Stimulated activated CD8-positive, alpha-beta memory T cell treated with anti-CD3 and anti-CD28 coated beads, Interleukin-12 subunit alpha, Interleukin-12 subunit beta, amount 100 ng/mL, for 24 hours (primary cell): ENCODE measurements around the gene PLVAP.

Experiments used
- DNase-seq: peaks from one replicate; pipeline ENCODE4 v3.0.0-alpha.2; 2020; ENCODE audit errors: extremely low read depth

The PLVAP gene

GRCh38 chr19:17335575-17335974 is 41.6 kb downstream of the PLVAP start:
- DNase-seq: no peak

GRCh38 chr19:17334414-17335409 is 42.4 kb downstream of the PLVAP start, which contains the start of gene ANO8:
ANO8 (minus strand) TSS chr19:17334855; CDS start chr19:17334670, 185 bp downstream.
- DNase-seq: peak; percentile 87

DNA sequence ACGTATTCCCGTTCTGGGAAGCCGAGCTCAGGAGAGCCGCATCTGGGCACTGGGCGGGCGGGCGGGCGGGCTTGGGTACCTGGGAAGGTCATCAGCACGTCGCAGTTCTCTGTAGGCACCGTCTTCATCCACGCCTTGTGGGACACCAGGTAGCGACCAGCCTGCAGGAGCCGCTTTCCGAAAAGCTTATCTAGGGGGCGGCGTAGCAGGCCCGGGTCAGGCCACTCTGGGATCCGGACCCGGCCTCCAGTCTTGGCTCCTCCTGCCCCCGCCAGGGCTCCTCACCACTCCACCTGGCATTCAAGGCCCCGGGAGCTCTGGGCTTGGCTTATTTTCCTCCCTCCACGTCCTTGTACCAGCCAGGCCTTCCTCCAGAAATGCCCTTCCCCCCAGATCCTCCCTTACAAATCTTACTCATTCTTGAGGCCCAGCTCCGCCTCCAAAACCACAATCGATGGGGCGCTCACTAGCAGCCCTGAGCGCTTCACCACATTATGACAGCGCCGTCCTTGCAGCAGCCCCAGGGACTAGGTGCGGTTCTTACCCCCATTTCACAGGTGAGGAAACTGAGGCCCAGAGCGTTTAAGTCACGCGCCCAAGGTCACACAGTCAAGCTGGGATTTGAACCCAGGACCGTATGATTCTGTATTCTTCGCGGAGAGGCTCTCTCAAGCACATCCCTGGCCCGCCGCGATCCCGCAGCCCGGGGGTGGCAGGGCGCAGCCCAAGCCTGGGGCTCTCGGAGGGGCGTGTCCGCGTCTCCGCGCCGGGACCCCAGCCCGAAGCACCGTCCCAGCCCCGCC is 43.3 kb downstream of the PLVAP start:
- DNase-seq: peak; percentile 58

- DNase-seq: no peak
These were observed 44.2 kb downstream of the PLVAP start for GRCh38 chr19:17332677-17333581.

DNA sequence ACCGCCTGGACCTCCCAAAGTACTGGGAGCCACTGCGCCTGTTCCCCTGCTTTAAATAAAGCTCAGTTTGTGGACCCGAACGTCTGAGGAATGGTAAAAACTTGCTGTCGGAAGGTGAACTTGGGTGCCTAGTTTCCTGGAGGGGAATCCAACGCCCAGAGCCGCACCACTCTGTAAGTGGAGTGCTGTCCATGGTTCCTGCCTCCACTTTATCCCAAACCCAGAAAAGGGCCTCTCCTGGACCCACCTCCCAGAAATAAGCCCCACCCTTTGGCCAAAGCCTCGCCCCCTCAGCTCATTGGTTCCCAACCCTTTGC is 44.8 kb downstream of the PLVAP start:
- no peak for DNase-seq

DNA sequence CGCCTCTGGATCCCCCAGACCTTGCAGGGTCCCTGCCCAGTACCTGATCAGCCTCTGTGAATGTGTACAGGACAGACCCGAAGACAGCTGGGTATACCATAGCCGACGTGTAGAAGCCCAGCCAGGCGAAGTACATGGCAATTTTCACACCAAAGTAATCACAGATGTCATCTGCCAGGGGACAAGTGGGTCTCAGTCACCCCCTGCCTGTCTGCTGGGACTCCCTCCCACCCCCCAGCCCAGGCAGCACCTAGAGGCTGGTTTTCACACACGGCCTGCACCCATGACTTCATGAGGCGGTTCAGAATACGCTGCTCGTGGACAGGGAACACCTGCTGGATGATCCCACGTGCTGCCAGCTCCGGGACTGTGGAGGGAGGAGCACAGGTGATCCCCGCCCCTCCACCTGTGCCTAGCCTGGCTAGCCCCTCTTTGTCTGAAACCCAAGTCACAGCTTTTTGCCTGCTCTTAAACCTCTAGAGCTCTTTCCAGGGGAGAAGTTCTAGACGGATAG is 46.0 kb downstream of the PLVAP start:
- DNase-seq: no peak

DNA sequence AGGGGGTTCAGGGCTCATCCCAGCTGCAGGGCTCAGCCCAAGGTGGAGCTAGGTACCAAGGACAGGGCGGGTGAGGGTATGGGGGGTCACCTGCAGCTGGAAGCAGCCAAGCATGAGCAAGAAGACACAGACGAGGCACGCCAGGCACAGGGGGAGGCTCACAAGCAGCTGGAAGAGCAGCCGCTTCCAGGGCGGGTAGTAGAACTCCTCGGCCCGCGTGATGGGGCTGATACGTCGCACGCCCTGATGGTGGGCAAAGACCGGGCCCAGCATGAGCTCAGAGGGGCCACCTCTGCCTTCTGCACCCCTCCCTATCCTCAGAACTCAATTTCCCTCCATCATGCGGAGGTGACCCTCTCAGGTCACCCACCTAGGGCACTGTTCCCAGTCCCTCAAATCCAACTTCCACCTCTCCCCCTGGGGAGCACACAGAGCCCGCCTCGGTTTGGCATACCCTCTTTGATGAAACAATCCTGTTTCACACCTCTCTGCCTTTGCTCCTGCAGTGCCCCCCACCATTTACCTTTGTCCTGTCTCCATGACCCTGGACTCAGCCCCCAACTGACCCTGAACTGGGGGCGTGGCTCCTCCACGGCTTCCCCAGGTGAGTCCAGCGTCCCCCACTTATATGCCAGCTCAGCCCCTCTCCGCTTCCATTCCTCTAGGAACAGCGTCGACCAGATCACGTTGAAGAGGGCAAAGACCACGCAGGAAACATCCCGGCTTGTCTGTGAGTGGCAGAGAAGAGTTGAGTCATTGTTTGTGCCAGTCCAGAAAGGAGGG is 46.7 kb downstream of the PLVAP start:
- no peak for DNase-seq

- no peak for DNase-seq
These were observed 47.5 kb downstream of the PLVAP start for GRCh38 chr19:17329366-17330261.

- DNase-seq: no peak
These were observed 48.4 kb downstream of the PLVAP start for GRCh38 chr19:17328517-17329365.

DNA sequence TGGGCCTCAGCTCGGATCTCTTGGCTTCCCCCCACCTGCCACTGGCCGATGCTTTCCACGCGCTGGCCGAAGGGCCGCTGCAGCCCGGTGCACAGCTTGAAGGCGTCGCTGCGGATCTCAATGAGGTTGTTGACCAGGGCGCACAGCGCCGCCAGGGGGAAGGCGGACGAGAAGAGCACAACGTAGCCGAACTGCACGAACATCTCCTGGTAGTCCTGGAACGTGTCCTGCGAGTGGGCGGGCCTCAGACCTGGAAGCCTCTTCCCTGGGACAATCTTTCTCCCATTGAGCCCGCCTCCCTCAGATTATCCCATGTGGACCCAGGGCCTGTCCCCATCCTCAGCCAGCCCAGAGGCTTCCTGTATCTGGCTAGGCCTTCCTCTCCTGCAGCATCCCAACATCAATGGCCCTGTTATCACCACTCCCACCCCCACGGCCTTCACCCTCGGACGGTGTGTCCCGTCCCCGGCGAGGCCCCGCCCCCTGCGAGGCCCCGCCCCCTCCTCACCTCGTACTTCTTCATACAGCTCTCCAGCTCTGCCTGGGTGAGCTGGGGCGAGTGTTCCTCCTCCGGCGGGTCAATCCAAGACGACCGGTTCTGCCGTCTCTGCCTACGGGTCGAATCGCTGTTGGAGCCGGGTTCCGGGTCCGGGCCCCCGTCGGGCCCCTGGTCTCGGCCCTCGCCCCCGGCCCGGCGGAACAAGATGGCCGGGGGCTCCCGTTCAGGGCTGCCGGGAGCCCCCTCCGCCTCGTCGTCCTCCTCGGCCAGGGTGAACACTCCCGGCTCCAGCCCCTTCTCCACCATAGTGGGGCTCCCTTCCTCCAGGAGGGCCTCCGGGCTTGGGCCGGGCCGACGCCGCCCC is 49.3 kb downstream of the PLVAP start:
- DNase-seq: no peak

DNA sequence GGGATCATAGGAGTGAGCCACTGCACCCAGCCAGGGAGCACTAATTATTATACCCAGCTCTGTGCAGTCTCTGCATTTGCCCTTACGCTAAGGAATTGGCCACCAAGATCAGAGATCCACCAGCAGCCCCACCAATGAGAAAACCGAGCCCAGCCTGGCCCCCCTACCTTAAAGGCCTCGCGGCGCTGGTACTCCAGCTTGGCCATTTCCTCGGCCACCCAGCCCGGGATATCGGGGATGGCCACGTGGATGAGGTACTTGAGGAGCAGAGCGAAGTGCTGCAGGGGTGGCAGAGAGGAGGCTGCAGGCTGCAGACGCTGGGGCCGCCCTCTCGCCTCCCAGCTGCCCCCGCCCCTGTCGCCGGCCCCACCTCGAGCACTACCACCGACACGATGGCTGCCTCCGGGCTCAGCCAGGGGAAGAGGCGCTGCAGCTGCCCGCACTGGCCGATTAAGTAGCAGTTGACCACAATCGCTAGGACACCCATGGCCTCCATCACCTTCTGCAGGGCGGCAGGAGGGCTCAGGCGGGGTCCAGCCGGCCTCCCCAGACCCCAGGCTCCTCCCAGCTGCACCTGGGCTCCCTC is 50.0 kb downstream of the PLVAP start:
- no peak for DNase-seq

- DNase-seq: no peak
These were observed 50.6 kb downstream of the PLVAP start for GRCh38 chr19:17326595-17326966.

GRCh38 chr19:17325881-17326594 is 51.1 kb downstream of the PLVAP start:
- no peak for DNase-seq

- DNase-seq: no peak
These were observed 52.0 kb downstream of the PLVAP start for GRCh38 chr19:17325133-17325532.

DNA sequence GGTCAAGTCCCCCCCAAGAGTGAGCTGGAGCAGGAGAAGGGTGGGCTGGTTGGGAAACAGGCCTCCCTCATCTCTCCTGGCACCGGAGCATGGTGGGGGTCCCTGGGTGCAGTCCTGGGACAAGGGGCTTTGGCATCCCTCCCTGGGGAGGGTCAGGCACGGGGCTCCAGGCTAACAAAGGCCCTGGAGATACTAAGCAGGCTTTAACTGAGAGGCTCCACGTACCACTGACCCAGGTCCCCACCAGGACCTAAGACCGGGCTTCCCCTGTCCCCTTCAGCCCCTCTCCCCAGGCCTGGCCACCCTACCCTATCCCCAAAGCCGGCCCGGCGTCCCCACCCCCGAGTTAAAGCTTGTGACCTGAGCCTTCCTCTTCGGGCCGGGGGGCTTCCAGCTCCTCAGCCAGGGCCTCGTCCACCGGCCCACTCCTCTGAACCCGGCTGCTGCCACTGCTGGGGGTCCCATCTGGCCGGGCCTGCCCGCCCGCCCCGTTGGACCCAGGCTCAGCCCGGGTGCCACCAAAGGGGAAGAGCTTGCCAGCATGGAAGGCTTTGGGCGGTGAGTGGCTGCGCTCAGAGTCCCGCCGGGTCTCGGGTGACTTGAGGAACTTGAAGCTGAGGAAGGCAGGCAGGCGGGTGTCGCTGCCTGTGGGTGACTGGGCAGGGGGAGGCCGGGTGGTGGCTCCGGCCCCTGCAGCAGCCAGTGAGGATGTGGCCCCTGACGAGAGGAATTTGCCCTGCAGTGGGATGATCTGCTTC is 52.6 kb downstream of the PLVAP start:
- no peak for DNase-seq

- DNase-seq: no peak
These were observed 53.2 kb downstream of the PLVAP start for GRCh38 chr19:17323964-17324332.
